RWPE1 (cell line): ENCODE data around the gene ATP5MC3.
"Not testable (repeated sequence)": the region's sequence is repeated elsewhere in the genome, so short reads cannot be mapped to it uniquely, and the experiment has no call there.

Experiments used
- CTCF ChIA-PET: fragments of 350-600 bp; sonication (Branson Sonifier 250); formaldehyde crosslinking; extraction: SDS; loops from one replicate; lab custom pipeline; 2021; lab: Yijun Ruan, JAX
- POLR2A ChIA-PET: fragments of 400-600 bp; formaldehyde crosslinking; extraction: SDS; loops from one replicate; lab custom pipeline; 2020; ENCODE audit warnings: antibody characterized with exemption; ENCODE audit not compliant: low non-redundant PET; lab: Yijun Ruan, JAX
- DNase-seq: peaks from one replicate; pipeline ENCODE4 v3.0.0; 2012; ENCODE audit warnings: low spot score
- H3K27ac ChIP-seq: fragments of 450-650 bp; 2 replicates; pipeline ENCODE4 v1.5.1; 2017
- CTCF ChIP-seq: fragments of 450-650 bp; conservative IDR thresholded peaks from 2 replicates; pipeline ENCODE4 v1.5.1; 2017; ENCODE audit warnings: low read depth, mild to moderate bottlenecking

The ATP5MC3 gene

GRCh38 chr2:175181104-175181876 is at the start of gene ATP5MC3:
ATP5MC3 (minus strand) TSS chr2:175181710; CDS start chr2:175181393, 317 bp downstream.
- ChIA-PET POLR2A (interaction anchor here (0.7 kb wide), 1 partner anchor 150 kb away, joined by 3 read pairs; no protein-coding TSS in a partner anchor), CTCF (no interaction called here)
- DNase-seq: peak; percentile 95
- 0 out of 2 replicates have a peak, but pooled peaks have one; percentile 15 for TF ChIP-seq CTCF
- peak within 1 kb of the TSS; percentile 93 for H3K27ac ChIP-seq

GRCh38 chr2:175228601-175229000 is 47.1 kb upstream of the ATP5MC3 start:
- DNase-seq, H3K27ac ChIP-seq, POLR2A ChIA-PET, CTCF ChIA-PET: not testable (repeated sequence)

GRCh38 chr2:175228179-175228578 is 46.7 kb upstream of the ATP5MC3 start:
- DNase-seq: no peak
- CTCF ChIA-PET: no interaction called here

GRCh38 chr2:175227393-175227792 is 45.9 kb upstream of the ATP5MC3 start:
- ChIA-PET CTCF (no interaction called here), POLR2A (no interaction called here)
- DNase-seq: no peak
- no peak overlapping the region for H3K27ac ChIP-seq
- TF ChIP-seq CTCF: no peak

More at GRCh38 chr2:175228179-175228578, 46.7 kb upstream of the ATP5MC3 start:
- TF ChIP-seq CTCF: no peak
- POLR2A ChIA-PET: no interaction called here
- no peak overlapping the region for H3K27ac ChIP-seq

- POLR2A ChIA-PET: no interaction called here
- CTCF ChIA-PET: interaction anchor here (1.0 kb wide), 1 partner anchor 16 kb away, joined by 3 read pairs; no protein-coding TSS in a partner anchor
- no peak for DNase-seq
Measured at GRCh38 chr2:175220075-175220474, 38.6 kb upstream of the ATP5MC3 start.

GRCh38 chr2:175218551-175218950 is 37.0 kb upstream of the ATP5MC3 start:
- TF ChIP-seq CTCF: no peak
- DNase-seq: no peak
- ChIA-PET CTCF (interaction anchor here (1.5 kb wide), 1 partner anchor 33 kb away, joined by 3 read pairs; no protein-coding TSS in a partner anchor), POLR2A (no interaction called here)
- H3K27ac ChIP-seq: no peak overlapping the region

More at GRCh38 chr2:175220075-175220474, 38.6 kb upstream of the ATP5MC3 start:
- TF ChIP-seq CTCF: no peak
- H3K27ac ChIP-seq: no peak overlapping the region
